Measurements from ENCODE around the gene FADD. TPM values are rescaled to one million over a fixed set of nuclear protein-coding genes. Genes with fewer than 3 reads are reported as not detected.

The FADD gene, protein sequence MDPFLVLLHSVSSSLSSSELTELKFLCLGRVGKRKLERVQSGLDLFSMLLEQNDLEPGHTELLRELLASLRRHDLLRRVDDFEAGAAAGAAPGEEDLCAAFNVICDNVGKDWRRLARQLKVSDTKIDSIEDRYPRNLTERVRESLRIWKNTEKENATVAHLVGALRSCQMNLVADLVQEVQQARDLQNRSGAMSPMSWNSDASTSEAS
- total RNA-seq = 10 to 100 TPM; 20.9 to 26.5 (median 23.5) TPM

DNA sequence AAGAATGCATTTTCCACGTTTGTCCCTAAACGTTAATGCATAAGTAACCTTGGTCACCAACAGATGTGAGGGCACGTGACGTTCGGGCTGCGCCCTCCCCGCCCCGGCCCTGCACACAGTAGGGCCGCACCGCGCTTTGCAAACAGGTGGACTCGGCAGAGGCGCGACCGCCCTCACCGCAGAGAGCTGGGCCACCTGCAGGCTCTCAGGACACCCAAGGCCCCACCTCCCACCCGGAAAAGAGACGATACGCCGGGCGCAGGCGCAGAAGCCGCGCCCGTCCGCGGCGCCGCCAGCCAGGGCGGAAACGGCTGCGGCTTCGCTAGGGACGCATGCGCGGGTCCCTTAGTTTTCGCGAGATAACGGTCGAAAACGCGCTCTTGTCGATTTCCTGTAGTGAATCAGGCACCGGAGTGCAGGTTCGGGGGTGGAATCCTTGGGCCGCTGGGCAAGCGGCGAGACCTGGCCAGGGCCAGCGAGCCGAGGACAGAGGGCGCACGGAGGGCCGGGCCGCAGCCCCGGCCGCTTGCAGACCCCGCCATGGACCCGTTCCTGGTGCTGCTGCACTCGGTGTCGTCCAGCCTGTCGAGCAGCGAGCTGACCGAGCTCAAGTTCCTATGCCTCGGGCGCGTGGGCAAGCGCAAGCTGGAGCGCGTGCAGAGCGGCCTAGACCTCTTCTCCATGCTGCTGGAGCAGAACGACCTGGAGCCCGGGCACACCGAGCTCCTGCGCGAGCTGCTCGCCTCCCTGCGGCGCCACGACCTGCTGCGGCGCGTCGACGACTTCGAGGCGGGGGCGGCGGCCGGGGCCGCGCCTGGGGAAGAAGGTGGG is at the start of gene FADD:
FADD (plus strand) TSS at position 377 of the 831 bp plus-strand sequence; CDS start at position 541, 164 bp downstream.
- Histone ChIP-seq H3K27ac (peak within 1 kb of the TSS; percentile 91 to 98 (median 95)), H3K4me1 (peaks cover 10 to 52% (median 17%) of the 10 kb centered on the region in 3 donors), H3K4me3 (peak within 1 kb of the TSS; percentile 77 to 95 (median 86)), H3K36me3 (peaks cover 0 to 33% (median 15%) of the 10 kb centered on the region in 3 donors), H3K9me3 (no peaks in the 10 kb centered on the region), H3K27me3 (no peaks in the 10 kb centered on the region)
- DNase-seq = peak; percentile 30
- TF ChIP-seq, protein P1, sequence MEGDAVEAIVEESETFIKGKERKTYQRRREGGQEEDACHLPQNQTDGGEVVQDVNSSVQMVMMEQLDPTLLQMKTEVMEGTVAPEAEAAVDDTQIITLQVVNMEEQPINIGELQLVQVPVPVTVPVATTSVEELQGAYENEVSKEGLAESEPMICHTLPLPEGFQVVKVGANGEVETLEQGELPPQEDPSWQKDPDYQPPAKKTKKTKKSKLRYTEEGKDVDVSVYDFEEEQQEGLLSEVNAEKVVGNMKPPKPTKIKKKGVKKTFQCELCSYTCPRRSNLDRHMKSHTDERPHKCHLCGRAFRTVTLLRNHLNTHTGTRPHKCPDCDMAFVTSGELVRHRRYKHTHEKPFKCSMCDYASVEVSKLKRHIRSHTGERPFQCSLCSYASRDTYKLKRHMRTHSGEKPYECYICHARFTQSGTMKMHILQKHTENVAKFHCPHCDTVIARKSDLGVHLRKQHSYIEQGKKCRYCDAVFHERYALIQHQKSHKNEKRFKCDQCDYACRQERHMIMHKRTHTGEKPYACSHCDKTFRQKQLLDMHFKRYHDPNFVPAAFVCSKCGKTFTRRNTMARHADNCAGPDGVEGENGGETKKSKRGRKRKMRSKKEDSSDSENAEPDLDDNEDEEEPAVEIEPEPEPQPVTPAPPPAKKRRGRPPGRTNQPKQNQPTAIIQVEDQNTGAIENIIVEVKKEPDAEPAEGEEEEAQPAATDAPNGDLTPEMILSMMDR (IDR thresholded peaks at IDR 0.05) = peak in 1 of 6 experiments; percentile 31
- peak in 3 of 4 donors; percentile 81 to 84 (median 81) for TF ChIP-seq POLR2A (IDR thresholded peaks at IDR 0.05)
- WGBS, 2 donors = 0% methylated on average over 12 to 26 of the region's 91 CpGs
- intact Hi-C loops (cut with DNase I) = no loop called here

GRCh38 chr11:70155386-70155785 is 47.7 kb upstream of the FADD start:
- peaks cover 10 to 47% (median 18%) of the 10 kb centered on the region in 3 donors for H3K4me1 ChIP-seq
- 55 to 60% methylated on average over 4 to 13 of the region's 14 CpGs for WGBS, 2 donors
- H3K27me3 ChIP-seq = no peaks in the 10 kb centered on the region
- TF ChIP-seq, protein P1 (IDR thresholded peaks at IDR 0.05) = no peak
- TF ChIP-seq POLR2A (IDR thresholded peaks at IDR 0.05) = no peak
- H3K9me3 ChIP-seq = no peaks in the 10 kb centered on the region
- intact Hi-C loops (cut with DNase I) = no loop called here
- H3K27ac ChIP-seq = peak overlapping the region in 1 of 4 donors; percentile 45
- H3K4me3 ChIP-seq = peak overlapping the region in 1 of 4 donors; percentile 12
- DNase-seq = no peak
- no peaks in the 10 kb centered on the region for H3K36me3 ChIP-seq

GRCh38 chr11:70156291-70157037 is 46.6 kb upstream of the FADD start:
- no peaks in the 10 kb centered on the region for H3K9me3 ChIP-seq
- no peak for DNase-seq
- intact Hi-C loops (cut with DNase I) = no loop called here
- no peak for TF ChIP-seq POLR2A (IDR thresholded peaks at IDR 0.05)
- TF ChIP-seq, protein P1 (IDR thresholded peaks at IDR 0.05) = no peak
- H3K36me3 ChIP-seq = no peaks in the 10 kb centered on the region
- H3K27ac ChIP-seq = peak overlapping the region in 2 of 4 donors; percentile 7 to 61
- peaks cover 12 to 53% (median 19%) of the 10 kb centered on the region in 3 donors for H3K4me1 ChIP-seq
- H3K4me3 ChIP-seq = no peak overlapping the region
- WGBS, 2 donors = 35 to 57% methylated on average over 13 to 18 of the region's 18 CpGs
- peaks cover 0 to under 1% (median 0%) of the 10 kb centered on the region in 4 donors for H3K27me3 ChIP-seq

- DNase-seq = no peak
- TF ChIP-seq POLR2A (IDR thresholded peaks at IDR 0.05) = no peak
- TF ChIP-seq, protein P1 (IDR thresholded peaks at IDR 0.05) = no peak
- intact Hi-C loops (cut with DNase I) = no loop called here
- Histone ChIP-seq H3K27ac (no peak overlapping the region), H3K27me3 (peaks cover 0 to 12% (median 0%) of the 10 kb centered on the region in 4 donors), H3K9me3 (no peaks in the 10 kb centered on the region), H3K36me3 (no peaks in the 10 kb centered on the region), H3K4me3 (no peak overlapping the region), H3K4me1 (peaks cover 12 to 53% (median 19%) of the 10 kb centered on the region in 3 donors)
- WGBS, 2 donors = 46 to 69% methylated on average over 4 of the region's 8 CpGs
These were observed 44.9 kb upstream of the FADD start for GRCh38 chr11:70158201-70158600.

Measured in esophagus squamous epithelium (tissue), 5 donors.